ENCODE data around the gene DNAJC5G. TPM values are rescaled to one million over a fixed set of nuclear protein-coding genes. Genes with fewer than 3 reads are reported as not detected.

Gene DNAJC5G
- total and polyA plus RNA-seq, 2 donors (not counting 1 experiment from before 2014, with no cell fraction given), result not detected

DNA sequence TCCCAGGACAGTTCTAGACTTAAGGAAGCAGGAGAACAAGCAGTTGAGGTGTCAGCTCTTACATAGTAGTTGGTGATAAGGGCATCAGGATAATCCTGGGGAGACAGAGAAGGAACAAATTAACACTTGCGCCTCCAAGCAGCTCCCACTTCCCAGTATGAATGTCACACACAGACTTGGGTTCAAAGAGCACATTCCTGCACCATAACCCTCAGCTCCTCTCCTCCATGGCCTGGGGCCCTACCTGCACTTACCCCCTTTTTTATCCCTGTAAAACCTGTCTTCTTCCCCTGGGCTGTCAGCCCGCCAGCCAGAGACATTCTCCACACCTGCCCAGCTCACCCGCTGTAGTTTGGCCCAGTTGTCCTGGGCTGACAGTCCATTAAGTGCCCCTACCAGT lies 36.9 kb downstream of the DNAJC5G start:
- H3K4me2 ChIP-seq (replicated peaks; ENCODE audit: low read depth, low read length, poor library complexity, severe bottlenecking), result no peak overlapping the region
- POLR2A ChIA-PET, result no interaction called here
- H3K36me3 ChIP-seq (replicated peaks in 1 of 2; ENCODE audit: control extremely low read depth in 1 of 2, control insufficient read depth in 1 of 2, extremely low read depth in 1 of 2, insufficient read depth in 2 of 2, low read length in 1 of 2), result peaks cover 4 to 20% of the 10 kb centered on the region in 2 experiments
- H3K4me3 Mint-ChIP-seq, result no peak overlapping the region
- intact Hi-C loops (cut with micrococcal nuclease), result no loop called here
- peaks cover 3 to 4% of the 10 kb centered on the region in 2 donors for H3K4me1 ChIP-seq (ENCODE audit: control insufficient read depth in 2 of 2, insufficient read depth in 2 of 2, low read length in 2 of 2)
- peaks cover 0 to 3% (median under 1%) of the 10 kb centered on the region in 4 experiments for H3K27me3 ChIP-seq (replicated peaks in 1 of 4; ENCODE audit: control extremely low read depth in 1 of 4, control insufficient read depth in 3 of 4, insufficient read depth in 4 of 4, low read length in 3 of 4)
- H2AFZ ChIP-seq (ENCODE audit: insufficient read depth, low read depth, low read length, poor library complexity, severe bottlenecking), result no peak overlapping the region
- peaks cover 2% of the 10 kb centered on the region for H3K4me1 Mint-ChIP-seq
- no peak overlapping the region for H3K27ac ChIP-seq (ENCODE audit: low read length in 2 of 2)
- CTCF ChIA-PET, result interaction anchor here (1.0 to 2.2 kb wide), 2 partner anchors 9 to 12 kb away, joined by 3 to 14 read pairs; no protein-coding TSS in a partner anchor
- 100% methylated on average over 3 of the region's 3 CpGs for WGBS (ENCODE audit: insufficient coverage)
- no peak for ATAC-seq (ENCODE audit: low read depth)
- DNase-seq, result no peak
- H3K79me2 ChIP-seq (ENCODE audit: control insufficient read depth, insufficient read depth, low read length), result peaks cover 2% of the 10 kb centered on the region
- no peak overlapping the region for H3K9ac ChIP-seq (ENCODE audit: low read length)
- no peak overlapping the region for H3K27ac Mint-ChIP-seq
- H3K27me3 Mint-ChIP-seq, result peaks cover 4% of the 10 kb centered on the region
- H4K20me1 ChIP-seq (ENCODE audit: control insufficient read depth, insufficient read depth, low read length, poor library complexity, severe bottlenecking), result peaks cover 11% of the 10 kb centered on the region
- no peaks in the 10 kb centered on the region for H3K9me3 ChIP-seq (ENCODE audit: control extremely low read depth in 1 of 3, control insufficient read depth in 2 of 3, insufficient read depth in 1 of 3, low read length in 2 of 3)
- H3K4me3 ChIP-seq (ENCODE audit: control extremely low read depth in 1 of 5, extremely low read depth in 1 of 5, insufficient read depth in 1 of 5, low read depth in 2 of 5, low read length in 4 of 5), result no peak overlapping the region
- TF ChIP-seq, protein P1, sequence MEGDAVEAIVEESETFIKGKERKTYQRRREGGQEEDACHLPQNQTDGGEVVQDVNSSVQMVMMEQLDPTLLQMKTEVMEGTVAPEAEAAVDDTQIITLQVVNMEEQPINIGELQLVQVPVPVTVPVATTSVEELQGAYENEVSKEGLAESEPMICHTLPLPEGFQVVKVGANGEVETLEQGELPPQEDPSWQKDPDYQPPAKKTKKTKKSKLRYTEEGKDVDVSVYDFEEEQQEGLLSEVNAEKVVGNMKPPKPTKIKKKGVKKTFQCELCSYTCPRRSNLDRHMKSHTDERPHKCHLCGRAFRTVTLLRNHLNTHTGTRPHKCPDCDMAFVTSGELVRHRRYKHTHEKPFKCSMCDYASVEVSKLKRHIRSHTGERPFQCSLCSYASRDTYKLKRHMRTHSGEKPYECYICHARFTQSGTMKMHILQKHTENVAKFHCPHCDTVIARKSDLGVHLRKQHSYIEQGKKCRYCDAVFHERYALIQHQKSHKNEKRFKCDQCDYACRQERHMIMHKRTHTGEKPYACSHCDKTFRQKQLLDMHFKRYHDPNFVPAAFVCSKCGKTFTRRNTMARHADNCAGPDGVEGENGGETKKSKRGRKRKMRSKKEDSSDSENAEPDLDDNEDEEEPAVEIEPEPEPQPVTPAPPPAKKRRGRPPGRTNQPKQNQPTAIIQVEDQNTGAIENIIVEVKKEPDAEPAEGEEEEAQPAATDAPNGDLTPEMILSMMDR (IDR thresholded peaks at IDR 0.05), result no peak
- no peak for TF ChIP-seq EZH2 (IDR thresholded peaks at IDR 0.05; ENCODE audit: borderline replicate concordance, insufficient read depth, low read depth, low read length, poor library complexity, severe bottlenecking)
- H3K9me3 Mint-ChIP-seq (ENCODE audit: insufficient read depth), result no peaks in the 10 kb centered on the region

DNA sequence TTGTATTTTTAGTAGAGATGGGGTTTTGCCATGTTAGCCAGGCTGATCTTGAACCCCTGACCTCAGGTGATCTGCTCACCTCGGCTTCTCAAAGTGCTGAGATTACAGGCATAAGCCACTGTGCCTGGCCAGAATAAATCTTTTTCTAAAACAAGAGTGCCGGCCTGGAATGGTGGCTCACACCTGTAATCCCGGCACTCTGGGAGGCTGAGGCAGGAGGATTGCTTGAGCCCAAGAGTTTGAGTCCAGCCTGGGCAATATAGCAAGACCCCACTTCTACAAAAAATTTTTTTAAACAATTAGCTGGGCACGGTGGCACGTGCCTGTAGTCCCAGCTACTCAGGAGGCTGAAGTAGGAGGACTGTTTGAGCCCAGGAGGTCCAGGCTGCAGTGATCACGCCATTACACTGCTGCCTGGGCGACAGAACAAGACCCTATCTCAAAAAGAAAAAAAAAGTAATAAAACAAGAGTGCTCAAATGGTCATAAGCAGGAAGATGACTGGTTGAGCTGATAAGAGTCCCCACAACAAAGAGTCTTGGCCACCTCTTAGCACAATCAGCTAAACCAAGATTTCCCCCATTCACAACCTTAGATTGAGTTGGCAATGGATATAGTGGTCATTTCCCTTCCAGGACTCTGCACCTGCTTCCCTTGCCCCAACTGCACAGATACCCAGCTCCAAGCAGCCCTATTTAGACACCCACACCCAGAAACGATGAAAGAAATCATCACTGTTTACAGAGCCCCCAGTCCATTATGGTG lies 38.8 kb downstream of the DNAJC5G start:
- H3K79me2 ChIP-seq (ENCODE audit: control insufficient read depth, insufficient read depth, low read length), result peaks cover 2% of the 10 kb centered on the region
- Mint-ChIP-seq H3K27ac (no peak overlapping the region), H3K9me3 (ENCODE audit: insufficient read depth) (no peaks in the 10 kb centered on the region), H3K27me3 (no peaks in the 10 kb centered on the region), H3K4me1 (no peaks in the 10 kb centered on the region), H3K4me3 (no peak overlapping the region)
- TF ChIP-seq, protein P1 (IDR thresholded peaks at IDR 0.05), result no peak
- no peak for TF ChIP-seq EZH2 (IDR thresholded peaks at IDR 0.05; ENCODE audit: borderline replicate concordance, insufficient read depth, low read depth, low read length, poor library complexity, severe bottlenecking)
- H3K4me2 ChIP-seq (replicated peaks; ENCODE audit: low read depth, low read length, poor library complexity, severe bottlenecking), result no peak overlapping the region
- no peaks in the 10 kb centered on the region for H3K4me1 ChIP-seq (ENCODE audit: control insufficient read depth in 2 of 2, insufficient read depth in 2 of 2, low read length in 2 of 2)
- CTCF ChIA-PET, result interaction anchor here (1.5 to 1.8 kb wide), 2 partner anchors 11 to 34 kb away, joined by 3 to 9 read pairs; no protein-coding TSS in a partner anchor
- H3K36me3 ChIP-seq (replicated peaks in 1 of 2; ENCODE audit: control extremely low read depth in 1 of 2, control insufficient read depth in 1 of 2, extremely low read depth in 1 of 2, insufficient read depth in 2 of 2, low read length in 1 of 2), result peaks cover 4 to 24% of the 10 kb centered on the region in 2 experiments
- WGBS (ENCODE audit: insufficient coverage), result 98% methylated on average over 3 of the region's 8 CpGs
- no peaks in the 10 kb centered on the region for H3K9me3 ChIP-seq (ENCODE audit: control extremely low read depth in 1 of 3, control insufficient read depth in 2 of 3, insufficient read depth in 1 of 3, low read length in 2 of 3)
- no peaks in the 10 kb centered on the region for H3K27me3 ChIP-seq (replicated peaks in 1 of 4; ENCODE audit: control extremely low read depth in 1 of 4, control insufficient read depth in 3 of 4, insufficient read depth in 4 of 4, low read length in 3 of 4)
- H3K4me3 ChIP-seq (ENCODE audit: control extremely low read depth in 1 of 5, extremely low read depth in 1 of 5, insufficient read depth in 1 of 5, low read depth in 2 of 5, low read length in 4 of 5), result no peak overlapping the region
- POLR2A ChIA-PET, result interaction anchor here (0.6 kb wide), 1 partner anchor 41 kb away, joined by 4 read pairs; no protein-coding TSS in a partner anchor
- no peak overlapping the region for H3K9ac ChIP-seq (ENCODE audit: low read length)
- no peak for DNase-seq
- no peak overlapping the region for H3K27ac ChIP-seq (ENCODE audit: low read length in 2 of 2)
- intact Hi-C loops (cut with micrococcal nuclease), result no loop called here
- ATAC-seq (ENCODE audit: low read depth), result no peak
- H2AFZ ChIP-seq (ENCODE audit: insufficient read depth, low read depth, low read length, poor library complexity, severe bottlenecking), result no peak overlapping the region
- peaks cover 11% of the 10 kb centered on the region for H4K20me1 ChIP-seq (ENCODE audit: control insufficient read depth, insufficient read depth, low read length, poor library complexity, severe bottlenecking)

Data from B cell (primary cell).